Stimulated activated CD8-positive, alpha-beta memory T cell treated with anti-CD3 and anti-CD28 coated beads, Interleukin-4, amount 100 ng/mL, for 4 hours (primary cell): ENCODE measurements around the gene NDUFB10.

Experiments used
- DNase-seq, 2 donors: peaks; one replicate each; pipeline ENCODE4 v3.0.0-alpha.2; 2020; ENCODE audit warnings: low read depth in 2 of 2, low spot score in 1 of 2

Gene NDUFB10

DNA sequence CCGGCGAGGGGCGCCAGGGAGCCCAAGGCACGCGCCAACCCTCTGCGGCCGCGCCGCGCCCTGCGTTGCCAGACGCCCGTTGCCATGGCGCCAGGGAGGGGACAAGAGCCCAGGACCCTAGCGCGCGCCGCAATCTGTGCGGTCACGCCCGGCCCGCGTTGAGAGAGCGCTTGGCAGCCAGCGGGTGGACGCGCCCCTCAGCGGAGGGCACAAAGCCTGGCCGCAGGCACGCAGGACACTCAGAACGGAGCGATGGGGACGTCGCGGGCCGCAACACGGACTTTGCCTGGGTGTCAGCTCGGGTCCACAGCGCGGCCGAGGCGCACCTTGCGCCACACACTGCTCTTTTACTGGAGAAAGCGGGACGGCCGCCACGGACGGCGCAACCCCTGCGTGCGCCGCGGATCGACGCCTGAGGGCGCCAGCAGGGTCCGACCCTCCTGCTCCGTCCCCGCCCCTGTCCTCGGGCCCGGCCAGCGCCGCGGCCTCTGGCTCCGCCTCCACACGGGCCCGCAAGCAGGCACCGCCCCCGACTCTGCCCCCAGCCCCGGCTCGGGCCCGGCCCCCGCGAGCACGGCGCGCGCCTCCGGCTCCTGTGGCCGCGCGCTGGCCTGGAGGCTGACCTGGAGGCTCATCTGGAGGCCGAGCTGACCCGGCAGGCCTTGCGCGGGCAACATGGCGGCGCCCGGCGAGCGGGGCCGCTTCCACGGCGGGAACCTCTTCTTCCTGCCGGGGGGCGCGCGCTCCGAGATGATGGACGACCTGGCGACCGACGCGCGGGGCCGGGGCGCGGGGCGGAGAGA, 24.4 kb downstream of the NDUFB10 start, which contains the start of gene GFER:
GFER (plus strand) TSS at position 650 of the 803 bp plus-strand sequence; CDS start at position 676, 26 bp downstream.
- DNase-seq = no peak

DNA sequence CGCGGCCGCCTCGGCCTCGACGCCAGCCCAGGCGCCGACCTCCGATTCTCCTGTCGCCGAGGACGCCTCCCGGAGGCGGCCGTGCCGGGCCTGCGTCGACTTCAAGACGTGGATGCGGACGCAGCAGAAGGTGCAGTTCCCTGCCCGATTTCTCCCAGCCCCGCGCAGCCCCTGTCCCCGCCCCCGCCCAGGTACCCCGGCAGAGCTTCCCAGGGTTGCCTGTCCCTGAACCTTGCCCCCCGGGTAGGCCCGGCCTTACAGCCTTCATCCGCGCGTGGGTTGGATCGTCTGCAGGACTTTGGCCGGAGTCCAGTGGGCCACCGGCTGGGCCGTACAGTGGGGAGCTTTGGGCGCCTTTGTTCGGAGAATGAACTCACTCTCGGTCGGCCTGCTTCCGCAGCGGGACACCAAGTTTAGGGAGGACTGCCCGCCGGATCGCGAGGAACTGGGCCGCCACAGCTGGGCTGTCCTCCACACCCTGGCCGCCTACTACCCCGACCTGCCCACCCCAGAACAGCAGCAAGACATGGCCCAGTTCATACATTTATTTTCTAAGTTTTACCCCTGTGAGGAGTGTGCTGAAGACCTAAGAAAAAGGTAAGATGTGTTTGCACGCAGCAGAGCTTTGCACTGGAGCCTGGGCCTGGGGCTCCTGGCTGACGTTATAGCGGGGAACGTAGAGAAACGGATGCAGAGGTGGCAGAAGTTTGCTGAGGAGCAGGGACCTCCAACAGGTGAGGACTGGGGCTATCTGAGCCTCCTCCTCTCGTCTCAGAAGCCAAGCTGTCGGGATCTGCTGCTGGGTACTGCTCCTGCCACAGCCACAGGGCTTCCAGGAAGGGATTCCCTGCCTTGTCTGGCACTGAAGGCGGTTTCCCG, 25.2 kb downstream of the NDUFB10 start:
- DNase-seq = no peak

GRCh38 chr16:1985466-1986150, 26.3 kb downstream of the NDUFB10 start:
- DNase-seq = no peak

GRCh38 chr16:1987198-1987597, 27.9 kb downstream of the NDUFB10 start:
- no peak for DNase-seq

GRCh38 chr16:1989209-1990100, 30.1 kb downstream of the NDUFB10 start, which contains the start of gene SYNGR3:
SYNGR3 (plus strand) TSS chr16:1989970; CDS start chr16:1990103, 133 bp downstream.
- no peak for DNase-seq

- no peak for DNase-seq
These were observed 30.7 kb downstream of the NDUFB10 start for GRCh38 chr16:1990101-1990350.

DNA sequence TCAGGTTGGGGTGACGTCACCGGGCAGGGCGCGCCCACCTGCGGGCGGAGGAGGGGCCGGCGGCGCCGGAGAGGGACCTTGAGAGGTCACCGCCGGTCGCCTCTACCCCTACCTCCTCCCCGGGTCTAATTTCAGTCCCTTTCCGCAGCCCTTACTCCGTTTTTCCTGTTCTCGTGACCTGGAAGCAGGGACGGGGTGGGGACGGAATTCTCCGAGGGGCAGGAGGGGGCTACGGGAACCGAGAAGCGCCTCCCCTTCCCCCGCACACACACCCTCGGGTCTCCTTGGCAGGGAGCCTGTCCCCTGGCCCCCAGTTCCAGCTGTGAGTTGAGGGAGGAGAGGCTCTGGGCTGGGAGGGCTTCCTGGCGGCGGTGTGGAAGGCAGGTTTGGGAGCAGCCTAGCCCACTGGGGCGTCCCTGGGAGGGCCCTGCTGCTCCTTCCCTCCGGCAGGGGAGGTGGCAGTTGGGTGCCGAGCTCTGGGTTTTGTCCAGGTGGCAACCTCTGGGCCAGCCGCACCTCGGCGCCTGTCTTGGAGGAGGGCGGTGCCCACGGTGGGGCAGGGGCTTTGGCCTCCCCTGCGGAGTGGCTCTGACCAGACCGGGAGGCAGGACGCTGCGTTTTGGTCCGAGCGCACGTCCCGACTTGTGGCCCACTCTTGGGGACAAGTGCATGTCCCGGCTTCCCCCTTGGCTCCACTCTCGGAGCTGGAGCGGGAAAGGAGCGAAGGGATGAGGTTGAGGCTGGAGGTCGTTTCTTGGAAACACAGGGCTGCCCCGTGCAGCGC, 31.2 kb downstream of the NDUFB10 start:
- DNase-seq = no peak

DNA sequence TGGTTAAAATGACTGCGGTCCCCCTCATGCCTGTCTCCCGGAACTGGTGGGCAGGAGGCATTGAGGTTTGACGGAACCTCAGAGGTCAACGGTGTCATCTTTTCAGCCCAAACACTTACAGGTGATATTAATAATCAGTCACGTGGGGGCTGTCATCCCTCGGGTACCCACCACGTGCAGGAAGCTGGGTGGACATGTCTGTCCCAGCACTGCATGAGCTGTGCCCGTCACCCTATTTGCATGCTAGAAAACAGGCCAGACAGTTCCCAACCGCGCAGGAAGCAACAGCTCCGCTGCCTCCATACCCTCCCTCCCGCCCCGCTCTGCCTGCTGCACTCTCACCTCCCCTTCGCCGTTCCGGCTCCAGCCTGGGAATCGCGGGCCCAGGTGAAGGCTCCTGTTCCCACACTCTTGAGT, 31.8 kb downstream of the NDUFB10 start:
- DNase-seq = peak in 1 of 2 donors; percentile 28

DNA sequence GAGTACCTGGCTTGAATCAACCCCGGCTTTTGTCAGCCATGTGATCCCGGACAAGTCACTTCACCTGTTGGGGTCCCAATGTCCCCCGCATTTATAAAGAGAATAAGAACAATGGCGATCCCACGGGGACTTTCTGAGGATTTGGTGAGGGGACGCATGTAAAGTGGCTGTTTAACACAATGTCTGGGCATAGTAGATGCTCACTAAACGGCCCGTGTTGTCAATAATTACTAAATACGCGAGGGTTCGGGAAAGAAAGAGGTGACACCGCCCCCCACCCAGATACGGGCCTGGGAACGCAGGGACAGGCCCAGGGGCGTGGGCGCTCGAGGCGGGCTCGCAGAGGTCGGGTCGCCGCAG, 32.2 kb downstream of the NDUFB10 start:
- DNase-seq = no peak

GRCh38 chr16:1991948-1992703, 32.8 kb downstream of the NDUFB10 start:
- peak; percentile 96 to 97 for DNase-seq

- DNase-seq = no peak
These were observed 33.5 kb downstream of the NDUFB10 start for GRCh38 chr16:1992704-1993317.

DNA sequence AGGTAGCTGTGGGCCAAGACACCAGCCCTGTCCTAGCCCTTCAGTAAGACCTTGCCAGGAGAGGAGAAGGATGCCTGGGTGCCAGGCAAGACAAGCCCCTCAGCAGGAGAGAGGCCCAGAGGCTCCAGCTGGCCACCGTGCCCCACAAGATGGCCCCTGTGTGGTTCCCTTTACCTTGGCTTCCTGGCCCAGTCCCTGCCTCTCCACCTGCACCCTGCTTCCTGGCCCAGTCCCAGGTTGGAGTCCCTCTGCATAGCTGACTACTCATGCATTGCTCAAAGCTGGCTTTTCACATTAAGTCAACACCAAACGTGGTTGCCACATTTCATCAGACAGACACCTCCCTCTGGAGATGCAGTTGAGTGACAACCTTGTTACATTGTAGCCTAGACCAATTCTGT, 34.4 kb downstream of the NDUFB10 start:
- no peak for DNase-seq

- DNase-seq = no peak
These were observed 38.4 kb downstream of the NDUFB10 start for GRCh38 chr16:1997494-1998359.

DNA sequence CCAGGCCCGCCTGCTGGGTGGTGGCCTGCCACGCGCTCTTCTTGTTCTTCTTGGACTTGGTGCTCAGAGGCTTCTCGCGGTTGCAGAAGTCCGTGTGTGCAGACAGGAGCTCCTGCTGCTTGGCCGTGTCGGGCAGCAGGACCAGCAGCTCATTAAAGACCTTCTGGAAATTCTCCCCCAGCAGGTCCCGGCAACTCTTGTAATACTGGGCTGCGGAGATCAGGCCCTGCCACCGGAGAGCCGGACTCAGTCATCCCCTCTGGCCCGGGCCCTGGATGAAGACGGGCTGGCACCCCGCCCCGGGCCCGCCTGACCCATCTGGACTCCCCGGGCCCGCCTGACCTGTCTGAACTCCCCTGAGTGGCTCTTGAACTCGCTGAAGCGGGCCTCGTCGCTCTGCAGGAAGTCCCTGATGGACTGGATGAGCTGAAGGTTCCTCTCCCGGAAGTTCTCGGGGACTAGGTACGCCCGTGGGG, 39.1 kb downstream of the NDUFB10 start:
- no peak for DNase-seq

DNA sequence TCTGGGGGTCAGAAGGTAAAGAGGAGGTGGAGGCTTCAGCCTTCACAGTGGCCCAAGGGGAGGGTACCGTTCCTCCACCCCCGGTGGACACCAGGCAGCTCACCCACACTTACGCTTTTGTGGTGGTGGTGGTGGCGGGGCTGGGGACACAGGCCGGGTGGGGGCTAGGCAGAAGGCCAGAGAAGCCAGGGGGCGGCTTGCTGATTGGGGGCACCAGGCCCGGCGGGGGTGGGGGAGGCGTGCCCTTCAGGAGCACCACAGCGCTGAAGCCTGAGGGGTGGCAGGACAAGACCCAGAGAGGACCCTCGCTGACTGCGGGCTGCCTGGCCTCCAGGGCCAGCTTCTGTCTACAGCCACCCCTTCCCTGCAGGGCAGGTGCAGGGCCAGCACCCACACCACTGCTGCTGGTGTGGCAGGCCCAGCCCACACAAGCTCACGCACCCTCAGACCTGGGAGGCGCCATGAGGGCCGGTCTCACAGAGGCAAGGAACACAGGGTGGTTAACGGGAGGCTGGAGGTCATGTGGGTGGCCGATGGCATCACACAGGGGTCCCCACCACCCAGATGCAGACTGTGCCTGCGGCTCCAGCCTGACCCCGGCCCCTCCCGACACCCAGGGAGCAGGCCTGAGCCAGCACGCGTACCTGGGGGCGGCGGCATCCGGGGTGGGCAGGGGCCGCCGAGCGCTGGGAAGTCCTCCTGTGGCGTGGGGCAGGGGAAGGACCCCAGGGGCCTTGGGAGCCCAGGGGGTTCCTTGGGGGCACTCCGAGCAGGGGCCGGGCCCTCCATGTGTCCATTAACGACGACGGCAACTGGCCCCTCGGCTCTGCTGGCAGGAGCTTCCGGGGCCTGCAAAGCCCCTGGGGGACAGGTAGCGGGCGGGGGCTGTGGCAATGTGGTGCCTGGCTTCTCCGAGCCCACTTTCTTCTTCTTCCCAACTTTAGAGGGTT, 39.8 kb downstream of the NDUFB10 start:
- DNase-seq = no peak

DNA sequence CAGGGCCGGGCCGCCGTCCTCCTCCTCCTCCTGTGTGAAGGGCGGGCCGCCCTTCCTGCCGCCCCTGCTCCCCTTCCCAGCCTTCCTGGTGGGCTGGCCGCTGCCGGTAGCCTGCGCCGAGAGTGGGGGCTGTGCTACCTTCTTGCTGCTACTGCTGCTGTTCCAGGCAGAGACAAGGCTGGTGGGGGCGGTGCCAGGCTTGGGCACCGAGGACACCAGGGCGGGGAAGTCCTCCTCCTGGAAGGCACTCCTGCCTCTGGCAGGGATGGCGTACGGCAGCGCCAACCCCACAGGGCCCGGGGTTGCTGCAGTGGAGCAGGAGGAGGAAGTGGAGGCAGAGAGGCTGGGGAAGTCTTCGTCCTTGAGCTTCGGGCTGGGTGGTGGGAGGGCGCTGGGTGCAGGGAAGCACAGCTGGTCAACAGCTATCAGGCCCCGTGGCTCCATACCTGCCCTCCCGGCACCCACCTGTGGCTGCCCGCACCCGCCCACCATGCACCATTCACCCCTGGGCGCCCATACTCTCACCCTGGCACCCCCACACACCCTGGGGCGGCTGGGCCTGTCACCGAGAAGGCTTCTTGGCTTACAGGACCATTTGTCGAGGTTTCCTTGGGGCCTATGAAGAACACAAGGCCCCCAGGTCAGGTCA, 40.7 kb downstream of the NDUFB10 start:
- DNase-seq = no peak
